Measurements from ENCODE around the gene TCP11.

The TCP11 gene

DNA sequence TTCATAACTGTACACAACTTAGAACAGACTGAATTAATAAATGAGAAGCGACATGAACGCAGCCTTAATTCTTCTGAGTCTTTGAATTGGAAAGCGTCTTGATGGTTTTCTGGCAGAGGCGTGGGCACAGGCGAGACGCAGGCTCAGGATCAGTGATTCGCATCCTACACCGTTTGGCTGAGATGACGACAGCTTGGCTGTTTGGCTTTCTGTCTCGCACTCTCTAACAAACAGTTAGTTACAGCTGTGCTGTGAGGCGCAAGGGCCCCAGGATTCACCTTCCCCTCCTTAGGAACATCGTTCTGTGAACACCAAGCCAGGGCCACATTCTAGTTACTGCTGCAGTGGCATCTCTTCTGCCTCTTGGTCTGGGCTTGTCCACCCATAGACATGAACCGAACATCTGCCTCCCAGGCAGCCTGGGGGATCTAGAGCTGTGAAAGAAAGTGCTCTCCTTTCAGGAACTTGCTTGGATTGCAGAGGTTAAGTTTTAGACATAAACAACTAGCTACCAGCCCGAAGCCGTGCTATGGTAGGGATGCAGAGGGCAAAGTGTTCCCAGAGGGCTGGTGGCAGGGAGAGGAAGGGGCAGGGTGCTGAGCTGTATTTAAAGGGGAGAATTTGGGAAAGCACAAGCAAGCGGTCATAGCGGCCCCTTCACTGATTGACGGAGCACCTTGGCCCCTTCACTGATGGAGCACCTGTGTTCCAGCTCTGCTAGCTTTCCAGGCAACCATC is 49.6 kb downstream of the TCP11 start:
- no peak for DNase-seq

DNA sequence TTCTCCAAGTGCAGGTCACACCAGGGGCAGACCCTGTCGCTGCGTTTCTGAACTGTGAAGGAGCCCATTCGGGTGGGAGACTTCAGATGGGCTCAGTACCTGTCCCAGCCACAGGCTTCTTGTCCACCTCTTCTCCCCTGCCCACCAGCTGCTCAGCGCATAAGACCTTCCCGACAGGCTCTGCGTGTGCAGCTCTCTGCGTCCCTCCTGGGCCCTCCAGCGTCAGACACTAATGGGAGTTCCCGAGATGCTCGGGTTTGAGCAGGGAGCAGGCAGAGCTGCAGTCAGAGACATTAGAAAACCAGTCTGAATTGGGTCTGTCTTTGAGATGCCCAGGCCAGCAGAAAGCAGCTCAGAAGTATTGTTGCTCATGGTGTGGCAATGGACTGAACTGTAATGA is 50.4 kb downstream of the TCP11 start:
- DNase-seq: no peak

DNA sequence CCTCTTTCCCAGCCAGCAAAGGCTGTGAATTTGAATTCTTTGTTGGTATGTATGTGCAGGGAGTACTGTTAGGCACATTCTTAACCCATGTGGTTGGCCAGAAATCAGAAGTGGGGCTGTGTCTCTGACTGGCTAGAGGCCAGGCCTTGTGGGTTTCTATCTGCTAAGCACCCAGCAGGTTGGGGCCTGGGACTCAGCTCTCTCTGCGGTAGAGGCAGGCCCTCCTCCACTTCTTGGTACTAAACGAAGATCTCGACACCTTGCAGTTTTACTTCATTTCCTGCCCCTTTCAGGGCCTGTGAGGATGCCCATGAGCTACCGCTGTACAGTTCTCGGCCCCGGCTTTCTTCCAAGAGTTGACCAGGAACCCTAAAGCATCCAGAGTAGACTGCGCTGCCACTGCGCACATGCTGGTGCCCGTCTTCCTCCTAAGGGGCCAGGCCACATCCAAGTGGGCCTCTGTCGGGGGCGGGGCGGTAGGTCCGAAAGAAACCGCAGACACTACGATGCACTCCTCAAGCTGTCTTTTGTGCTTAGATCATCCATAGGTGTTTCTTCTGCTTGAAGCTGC is 51.1 kb downstream of the TCP11 start:
- DNase-seq: no peak

DNA sequence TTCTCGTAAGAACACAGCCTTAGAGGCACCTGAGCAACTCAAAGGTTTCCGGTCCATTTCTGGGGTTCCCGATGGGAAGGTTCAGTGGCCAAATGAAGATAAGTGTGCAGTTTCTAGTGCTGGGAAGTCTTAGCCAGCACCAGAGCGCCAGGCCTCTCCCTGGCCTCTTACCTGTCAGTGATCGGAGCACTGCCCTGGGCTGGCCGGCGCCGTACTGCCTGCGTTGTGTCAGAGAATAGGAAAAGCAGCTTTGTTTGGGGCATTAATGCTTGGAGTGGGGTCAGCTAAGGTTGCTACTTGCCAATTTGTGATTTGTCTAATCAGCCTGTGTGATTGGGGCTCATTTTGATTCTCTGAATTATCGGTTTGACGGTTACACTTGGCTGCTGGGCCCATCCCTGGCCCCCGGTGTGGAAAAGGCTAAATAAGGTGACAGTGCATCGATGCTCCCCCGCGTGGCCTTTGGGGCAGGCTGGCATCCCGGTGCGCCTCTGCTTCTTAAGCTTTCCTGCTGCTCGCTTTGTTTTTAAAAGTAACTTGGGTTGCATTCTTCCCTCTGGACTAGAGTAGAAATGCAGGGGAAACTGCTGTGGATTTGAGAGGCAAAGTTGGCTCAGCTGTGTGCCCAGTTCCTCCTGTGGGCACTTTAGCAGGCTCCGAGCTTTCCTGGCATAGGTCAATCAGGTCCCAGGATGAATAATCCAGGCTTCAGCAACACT is 51.8 kb downstream of the TCP11 start:
- no peak for DNase-seq

DNA sequence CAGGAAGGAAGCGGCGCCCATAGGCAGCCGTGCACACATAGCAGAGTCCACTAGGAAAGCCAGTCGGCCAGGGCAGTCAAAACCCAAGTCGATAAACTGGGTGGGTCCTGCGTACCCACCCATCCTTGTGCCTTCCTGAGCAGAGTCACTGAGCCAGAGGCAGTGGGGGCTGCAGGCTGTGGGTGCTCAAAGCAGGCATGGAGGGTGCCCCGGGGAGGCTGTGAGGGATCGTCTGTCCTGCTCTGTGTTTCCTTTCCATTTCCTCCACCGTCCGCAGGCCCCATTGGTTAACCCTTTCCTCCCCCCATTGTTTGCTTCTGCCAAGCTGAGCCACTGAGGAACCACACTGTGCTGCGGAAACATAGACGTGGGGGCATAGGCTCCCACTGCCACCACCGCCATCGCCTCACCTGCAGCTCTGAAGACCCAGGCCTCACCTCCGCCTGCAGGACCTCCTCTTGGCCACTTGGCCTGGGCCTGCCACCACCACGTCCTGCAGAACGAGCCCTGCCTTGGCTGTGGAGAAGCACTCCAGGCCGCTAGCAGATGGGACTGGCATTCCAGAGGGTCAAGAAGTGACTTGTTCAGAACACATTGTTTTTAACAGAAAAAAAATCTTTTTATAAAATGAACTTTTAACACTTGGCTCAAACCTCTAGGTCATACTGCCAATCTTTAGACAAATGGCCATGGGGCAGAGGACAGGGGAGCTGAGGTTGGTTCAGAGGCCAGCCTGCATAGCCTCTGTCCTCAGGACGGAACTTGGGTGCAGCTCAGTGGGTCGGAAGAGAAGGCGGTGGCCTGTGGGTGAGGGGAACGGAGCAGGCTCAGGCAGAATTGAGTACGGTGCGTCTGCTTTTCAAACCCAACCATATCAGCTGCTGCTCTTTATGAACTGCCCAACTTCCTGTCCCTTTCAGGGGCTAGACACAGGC is 52.6 kb downstream of the TCP11 start:
- no peak for DNase-seq

DNA sequence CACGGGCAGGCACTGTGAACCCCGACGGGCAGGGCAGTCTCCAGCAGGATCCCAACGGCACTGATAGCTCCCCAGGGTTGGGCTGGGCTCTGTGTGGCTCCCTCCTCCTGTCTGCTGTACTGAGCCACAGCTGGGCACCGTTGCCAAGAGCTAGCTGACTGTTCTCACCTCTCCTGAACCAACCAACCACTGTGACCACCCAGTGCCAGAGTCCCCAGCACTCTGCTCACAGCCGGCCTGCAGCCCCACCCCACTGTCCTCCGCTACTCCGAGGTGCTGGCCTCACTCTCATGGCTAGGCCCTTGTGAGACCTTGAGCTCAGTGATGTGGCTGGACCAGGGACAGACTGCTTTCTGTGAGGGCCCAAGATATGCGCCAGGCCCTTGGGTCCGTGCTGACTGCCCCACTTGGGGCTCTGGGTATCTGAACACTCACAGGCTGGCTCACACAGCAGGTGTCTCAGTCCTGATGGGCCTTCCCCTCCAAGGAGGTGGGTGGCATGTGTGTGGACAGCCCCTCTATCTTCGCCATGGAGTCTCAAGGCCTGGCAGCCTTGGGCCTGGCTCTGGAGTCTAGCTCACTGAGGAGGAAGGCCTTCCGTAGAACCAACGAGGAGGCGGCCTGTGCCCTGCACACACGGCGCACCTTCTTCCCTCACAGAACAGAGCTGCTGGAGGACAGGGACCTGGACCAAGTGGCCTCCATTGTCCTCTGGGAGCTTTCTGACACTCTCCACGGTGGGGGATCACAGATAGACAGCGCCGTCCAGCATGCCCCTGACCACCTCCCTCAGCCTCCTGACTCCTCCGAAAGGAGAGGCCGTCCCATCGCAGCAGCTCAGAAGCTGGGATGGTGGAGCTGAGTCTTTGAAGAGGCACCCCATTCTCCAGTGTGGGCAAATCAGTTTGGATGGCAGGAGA is 53.5 kb downstream of the TCP11 start:
- no peak for DNase-seq

DNA sequence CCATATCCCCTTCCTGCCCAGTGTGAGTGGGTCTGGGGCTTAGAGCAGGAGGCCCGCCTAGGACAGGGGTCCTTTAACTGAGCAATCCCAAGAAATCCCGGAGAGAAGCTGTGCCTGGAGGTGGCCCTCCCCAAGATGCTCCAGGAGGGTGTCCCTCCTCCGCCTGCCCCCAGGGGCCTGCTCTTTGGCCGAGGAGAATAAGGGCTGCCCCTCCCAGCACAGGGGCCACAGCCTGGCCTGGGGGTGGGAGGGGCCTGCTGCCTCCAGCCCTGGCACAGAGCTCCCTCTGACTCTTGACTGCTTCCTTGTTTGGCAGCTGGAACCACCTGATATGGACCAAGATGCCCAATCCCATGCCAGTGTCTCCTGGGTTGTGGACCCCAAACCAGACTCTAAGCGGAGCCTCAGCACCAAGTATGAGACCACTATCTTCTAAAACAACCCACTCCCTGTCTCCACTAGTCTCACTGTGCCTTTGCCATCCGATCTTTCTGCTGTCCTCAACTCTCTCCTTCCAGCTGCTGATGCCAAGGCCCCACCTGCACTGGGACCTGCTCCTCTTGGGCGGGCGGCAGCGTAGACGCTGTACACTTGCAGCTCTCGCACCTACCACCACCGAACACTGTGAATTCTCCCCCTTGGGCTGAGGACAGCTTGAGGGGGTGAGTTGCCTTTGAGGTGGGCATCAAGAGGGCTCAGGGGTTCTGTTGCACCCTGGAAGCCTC is 54.3 kb downstream of the TCP11 start:
- DNase-seq: no peak

DNA sequence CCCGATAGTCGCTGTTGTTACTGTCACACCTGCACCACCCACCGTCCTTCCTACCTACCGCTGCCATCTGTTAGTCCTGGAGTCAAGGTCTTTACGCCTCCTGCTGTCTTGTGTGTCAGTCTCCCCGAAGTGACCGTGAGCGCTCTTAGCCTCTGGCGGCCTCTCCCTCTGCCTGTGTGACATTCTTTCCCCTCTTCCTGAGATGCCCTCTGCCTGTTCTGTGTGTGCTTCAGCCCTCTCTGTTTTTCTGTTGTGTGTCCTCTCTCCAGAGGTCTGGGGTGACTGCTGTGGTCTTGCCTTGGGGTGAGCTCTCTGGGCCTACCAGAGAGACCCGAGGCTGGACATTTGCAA is 54.9 kb downstream of the TCP11 start:
- DNase-seq: no peak

DNA sequence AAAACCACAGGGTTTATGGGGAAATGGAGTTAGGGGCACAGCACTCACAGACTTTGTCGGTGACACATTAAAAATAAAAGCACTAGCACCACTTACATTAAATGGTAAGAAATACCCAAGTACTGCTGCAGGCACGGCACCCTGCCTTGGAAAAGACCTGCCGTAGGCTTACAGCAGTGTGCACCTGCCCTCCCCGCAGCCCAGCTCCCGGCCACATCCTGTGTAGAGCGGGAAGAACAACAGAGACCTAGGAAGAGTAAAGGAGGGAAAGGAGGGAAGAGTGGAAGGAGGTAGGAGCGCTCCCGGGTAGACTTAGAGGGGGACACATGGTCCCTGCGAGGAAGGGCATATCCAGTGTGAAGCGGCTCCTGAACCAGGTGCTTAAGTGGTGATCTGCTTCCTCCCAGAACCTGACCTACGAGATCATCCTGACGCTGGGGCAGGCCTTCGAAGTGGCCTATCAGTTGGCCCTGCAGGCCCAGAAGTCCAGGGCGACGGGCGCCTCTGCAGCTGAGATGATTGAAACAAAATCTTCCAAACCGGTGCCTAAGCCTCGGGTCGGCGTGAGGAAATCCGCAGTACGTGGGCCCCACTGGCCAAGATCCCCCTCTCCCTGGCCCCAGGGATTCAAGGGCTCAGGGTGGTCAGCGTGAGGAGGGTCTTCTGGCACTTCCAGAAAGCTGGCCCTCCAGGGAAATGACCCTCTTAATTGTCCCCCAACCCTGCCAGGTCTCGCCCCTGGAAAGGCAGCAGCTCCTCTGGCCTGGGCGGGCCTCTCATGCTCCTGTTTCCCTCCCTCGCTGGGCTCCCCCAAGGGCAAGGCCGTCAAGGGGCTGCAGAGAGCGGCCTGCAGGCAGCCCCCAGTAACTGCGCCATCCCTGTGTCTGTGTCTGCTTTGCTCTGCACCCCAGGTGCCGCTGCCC is 55.5 kb downstream of the TCP11 start:
- DNase-seq: no peak

DNA sequence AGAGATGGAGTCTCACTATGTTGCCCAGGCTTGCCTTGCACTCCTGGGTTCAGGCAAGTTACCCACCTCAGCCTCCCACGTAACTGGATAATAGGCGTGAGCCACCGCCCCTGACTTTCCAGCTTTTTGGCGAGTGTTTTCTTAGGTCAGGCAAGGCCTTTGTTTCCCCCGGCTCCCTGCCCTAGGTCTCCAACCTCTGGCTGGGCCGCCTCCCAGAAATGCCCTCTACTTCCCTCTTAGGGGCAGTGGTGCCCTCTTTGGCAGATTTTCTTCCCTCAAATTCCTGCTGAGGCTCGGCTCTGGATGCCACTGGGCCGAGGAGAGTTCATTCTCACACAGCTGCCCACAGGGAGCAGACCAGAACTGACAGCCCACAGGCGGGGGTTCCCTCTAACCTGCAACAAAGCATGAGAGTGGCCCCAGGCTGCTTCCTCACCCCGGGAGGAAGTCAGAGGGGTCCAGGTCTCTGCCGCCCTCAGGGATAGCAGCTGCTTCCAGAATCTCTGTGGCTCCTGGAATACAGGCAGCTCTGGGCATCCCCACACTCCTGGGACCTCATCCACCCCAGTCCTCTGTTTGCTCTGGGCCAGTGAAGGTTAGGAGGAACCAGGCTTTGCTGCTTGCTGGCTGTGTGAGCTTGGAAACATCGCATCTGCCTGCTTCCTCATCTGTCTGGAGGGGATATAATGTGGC is 56.5 kb downstream of the TCP11 start:
- DNase-seq: no peak

DNA sequence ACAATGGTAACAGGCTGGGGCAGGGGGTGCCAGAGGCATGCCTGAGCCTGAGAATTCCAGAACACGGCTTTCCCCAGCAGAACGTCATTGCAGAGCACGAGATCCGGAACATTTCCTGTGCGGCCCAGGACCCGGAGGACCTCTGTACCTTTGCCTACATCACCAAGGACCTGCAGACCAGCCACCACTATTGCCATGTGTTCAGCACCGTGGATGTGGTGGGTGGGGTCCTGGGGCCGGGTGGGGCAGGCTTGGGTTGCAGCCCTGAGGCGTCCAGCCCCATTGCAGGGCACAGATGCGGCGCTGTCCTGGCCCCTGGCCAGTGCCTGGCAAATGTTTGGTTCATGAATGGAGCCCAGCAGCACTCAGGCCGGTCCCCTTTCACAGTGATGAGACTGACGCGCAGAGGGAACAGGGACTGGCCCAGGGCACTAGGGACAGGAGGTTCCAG is 57.1 kb downstream of the TCP11 start:
- DNase-seq: no peak

DNA sequence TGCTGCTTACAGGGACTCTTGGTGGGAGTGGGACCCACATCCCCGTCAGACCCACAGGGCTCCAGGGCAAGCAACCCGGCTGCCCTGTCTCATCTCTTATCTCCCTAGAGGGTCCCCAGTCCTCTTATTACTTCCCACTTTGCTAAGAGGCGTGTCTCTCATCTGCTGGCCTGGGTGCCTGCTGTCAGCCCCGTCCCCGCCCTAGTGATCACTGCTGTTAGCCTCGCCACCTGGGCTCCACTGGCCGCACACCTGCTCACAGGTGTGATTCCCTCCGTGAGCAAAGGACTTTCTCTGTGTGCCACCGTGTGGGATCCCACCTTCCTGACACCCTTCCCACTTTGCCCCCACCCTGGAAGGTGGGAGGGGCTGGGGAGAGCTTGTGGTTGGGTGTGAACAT is 57.6 kb downstream of the TCP11 start:
- DNase-seq: no peak

DNA sequence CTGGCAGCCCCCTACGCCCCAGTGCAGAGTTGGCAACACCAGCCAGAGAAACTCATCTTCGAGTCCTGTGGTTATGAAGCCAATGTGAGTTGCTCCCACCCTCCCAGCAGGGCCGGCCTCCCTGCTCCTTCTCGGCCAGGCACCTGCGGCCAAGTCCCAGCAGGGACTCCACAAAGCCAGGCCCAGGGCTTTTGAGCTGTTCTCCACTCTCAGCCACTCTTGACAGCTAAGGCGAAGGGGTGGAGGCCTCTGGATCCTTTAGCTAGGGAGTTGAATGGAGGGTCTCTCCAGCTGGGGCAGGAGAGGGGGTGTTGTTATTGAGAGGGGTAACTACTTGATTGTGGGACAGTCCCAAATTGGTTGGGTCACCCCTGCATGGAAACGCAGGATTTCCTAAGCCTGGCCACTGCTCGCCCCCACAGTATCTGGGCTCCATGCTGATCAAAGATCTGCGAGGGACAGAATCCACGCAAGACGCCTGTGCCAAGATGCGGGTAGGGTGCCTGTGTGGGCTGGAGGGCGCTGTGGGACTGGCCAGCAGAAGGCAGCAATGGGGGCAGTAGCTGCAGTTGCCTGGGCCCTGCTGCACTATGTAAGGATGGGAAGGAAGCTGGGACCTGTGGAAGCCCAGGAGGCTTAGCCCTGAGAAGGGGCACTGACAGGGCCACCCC is 58.3 kb downstream of the TCP11 start:
- DNase-seq: no peak

DNA sequence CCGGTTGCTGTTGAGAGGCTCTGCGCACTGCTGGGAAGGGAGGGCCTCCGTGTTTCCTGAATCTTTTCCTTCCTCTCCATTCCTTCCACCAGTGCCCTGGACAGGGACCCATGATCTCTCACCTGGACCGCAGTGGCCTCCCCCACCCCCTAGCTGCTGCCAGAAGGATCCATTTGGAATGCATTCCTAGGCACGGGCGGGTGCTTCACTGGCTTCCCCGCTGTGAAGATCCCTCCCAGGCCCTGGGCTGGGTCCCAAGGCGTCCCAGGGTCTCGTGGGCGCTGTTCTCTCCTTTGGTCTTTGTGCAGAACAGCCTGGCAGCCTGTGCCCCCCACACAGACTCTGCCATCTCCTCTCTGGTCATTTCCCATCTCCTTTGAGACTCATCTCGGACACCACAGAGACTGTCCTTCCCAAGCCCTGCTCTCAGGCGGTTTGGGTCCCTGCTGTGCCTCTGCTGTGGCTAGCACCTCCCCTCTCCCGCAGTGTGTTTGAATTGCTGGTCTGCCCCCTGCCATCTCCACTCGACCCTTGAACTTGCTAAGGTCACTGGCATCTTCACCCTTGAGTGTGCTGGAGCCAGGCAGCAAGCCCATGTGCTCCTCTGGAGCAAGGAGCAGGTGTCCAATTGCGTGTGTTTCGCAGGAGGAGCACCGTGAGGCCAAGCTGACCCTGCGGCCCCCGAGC is 59.0 kb downstream of the TCP11 start:
- no peak for DNase-seq

DNA sequence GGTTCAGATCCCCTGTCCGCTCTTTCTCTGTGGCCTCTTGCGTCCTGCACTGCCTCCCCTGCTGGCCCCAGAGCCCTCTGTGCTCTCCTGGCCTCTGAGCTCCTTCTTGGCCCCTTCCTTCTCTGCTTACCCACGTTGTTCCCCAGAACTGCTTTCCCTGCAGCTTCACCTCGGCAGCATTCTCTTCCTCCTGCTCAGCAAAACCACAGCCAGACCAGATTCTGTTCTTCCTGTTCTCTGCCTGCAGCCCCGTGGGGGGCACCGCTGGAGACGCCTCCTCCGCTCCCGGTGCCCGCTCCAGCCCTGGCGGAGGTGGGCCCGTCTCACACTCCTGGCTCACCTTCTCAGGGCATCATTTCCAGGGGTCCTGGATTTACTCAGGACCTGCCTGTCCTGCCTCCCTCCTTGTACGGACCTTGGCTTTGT is 59.7 kb downstream of the TCP11 start:
- no peak for DNase-seq

DNA sequence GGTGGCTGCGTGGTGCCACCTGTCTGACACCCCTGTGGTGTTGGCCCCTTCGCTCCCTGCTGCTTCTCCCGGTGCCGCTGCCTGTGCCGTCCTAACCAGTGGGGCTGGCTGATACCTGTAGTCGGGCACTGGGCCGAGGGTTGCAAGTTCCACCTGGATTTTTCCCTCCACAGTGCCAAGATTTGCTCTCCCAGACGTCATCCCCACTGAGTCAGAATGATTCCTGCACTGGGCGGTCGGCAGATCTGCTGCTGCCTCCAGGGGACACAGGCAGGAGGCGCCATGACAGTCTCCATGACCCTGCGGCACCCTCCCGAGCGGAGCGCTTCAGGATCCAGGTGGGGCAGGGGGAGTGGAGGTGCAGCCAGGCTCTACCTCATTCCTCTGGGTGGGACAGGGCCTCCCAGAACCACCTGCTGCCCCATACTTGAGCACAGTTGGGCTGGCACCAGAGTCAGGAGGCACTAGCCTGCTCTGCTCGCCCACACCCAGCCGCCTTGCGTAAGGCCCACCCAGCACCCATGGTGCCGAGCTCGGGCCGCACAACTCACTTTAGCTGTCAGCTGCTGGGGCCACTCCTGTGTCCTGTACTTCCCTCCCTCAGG is 60.2 kb downstream of the TCP11 start:
- DNase-seq: no peak

DNA sequence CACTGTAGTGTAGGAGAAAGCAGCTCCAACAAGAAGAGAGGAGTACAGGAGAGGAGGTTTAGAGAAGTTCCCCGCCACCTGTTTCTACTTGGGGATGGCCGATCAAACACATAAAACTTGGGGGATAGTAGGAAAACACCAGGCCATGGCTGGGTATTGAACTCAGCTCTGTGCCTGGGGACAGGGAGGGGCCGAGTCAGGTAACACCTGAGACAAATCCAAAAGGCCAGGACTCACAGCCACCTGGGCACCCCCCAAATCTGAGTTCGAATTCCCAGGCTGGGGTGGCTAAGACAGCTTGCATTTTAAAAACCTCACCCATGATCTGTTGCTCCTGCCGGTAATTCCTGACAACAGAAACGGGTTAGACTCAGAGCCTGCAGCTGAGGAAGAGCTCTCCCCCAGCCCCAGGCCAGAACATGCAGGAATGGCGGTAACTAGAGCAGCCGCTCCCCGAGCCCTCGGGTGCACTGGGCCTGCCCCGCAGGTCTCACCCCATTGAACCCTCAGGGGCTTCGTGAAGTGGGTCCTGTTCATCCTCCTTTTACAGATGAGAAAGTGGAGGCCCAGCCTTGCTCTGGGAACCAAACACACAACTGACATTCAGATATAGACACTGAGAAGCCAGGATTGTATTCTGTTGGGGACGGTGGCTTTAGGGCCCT is 61.0 kb downstream of the TCP11 start:
- no peak for DNase-seq

Data from T-helper 1 cell (primary cell).